Smooth muscle cell (in vitro differentiated cells): ENCODE data around the gene SERF2. TPM values are rescaled to one million over a fixed set of nuclear protein-coding genes. Genes with fewer than 3 reads are reported as not detected.
"Not testable (repeated sequence)": the region's sequence is repeated elsewhere in the genome, so short reads cannot be mapped to it uniquely, and the experiment has no call there.

Experiments
- DNase-seq: peaks from one replicate; lab custom pipeline; 2025; ENCODE audit not compliant: unreplicated experiment; lab: John Stamatoyannopoulos, UW
- H2AFZ ChIP-seq: fragments of 200-600 bp; sonication (generic); 2 replicates; pipeline ENCODE4 v1.6.0; 2016; ENCODE audit warnings: antibody characterized with exemption, low read depth, mild to moderate bottlenecking
- H3F3A ChIP-seq: fragments of 200-600 bp; sonication (generic); 2 replicates; pipeline ENCODE4 v1.6.0; 2017; ENCODE audit warnings: antibody characterized with exemption, low read depth
- H3K27ac ChIP-seq: fragments of 200-600 bp; sonication (generic); 2 replicates; pipeline ENCODE4 v1.5.1; 2016; ENCODE audit warnings: low read depth, mild to moderate bottlenecking
- H3K27me3 ChIP-seq: fragments of 200-600 bp; sonication (generic); 2 replicates; pipeline ENCODE4 v1.6.1; 2016; ENCODE audit warnings: low read depth, mild to moderate bottlenecking
- H3K36me3 ChIP-seq: fragments of 200-600 bp; sonication (generic); 2 replicates; pipeline ENCODE4 v1.5.1; 2016; ENCODE audit warnings: low read depth
- H3K4me1 ChIP-seq: fragments of 200-600 bp; sonication (generic); 2 replicates; pipeline ENCODE4 v1.5.1; 2016; ENCODE audit warnings: low read depth
- H3K4me2 ChIP-seq: fragments of 200-600 bp; sonication (generic); 2 replicates; pipeline ENCODE4 v1.6.0; 2016; ENCODE audit warnings: mild to moderate bottlenecking
- H3K4me3 ChIP-seq: fragments of 200-600 bp; sonication (generic); 2 replicates; pipeline ENCODE4 v1.5.1; 2016; ENCODE audit warnings: mild to moderate bottlenecking
- H3K79me2 ChIP-seq: fragments of 200-600 bp; sonication (generic); 2 replicates; pipeline ENCODE4 v1.6.0; 2016; ENCODE audit warnings: low read depth, mild to moderate bottlenecking
- H3K9ac ChIP-seq: fragments of 200-600 bp; sonication (generic); 2 replicates; pipeline ENCODE4 v1.6.0; 2016; ENCODE audit warnings: low read depth
- H3K9me3 ChIP-seq: fragments of 200-600 bp; sonication (generic); replicated peaks from 2 replicates; pipeline ENCODE4 v1.5.1; 2016; ENCODE audit warnings: low read depth
- H4K20me1 ChIP-seq: fragments of 200-600 bp; sonication (generic); 2 replicates; pipeline ENCODE4 v1.6.0; 2016; ENCODE audit warnings: low read depth
- WGBS: methylation state at CpG from one replicate; pipeline ENCODE4 v1.1.7; 2016; ENCODE audit warnings: low lambda C conversion rate; 5-methylcytosine and 5-hydroxymethylcytosine counted together
- polyA plus RNA-seq: library from polyadenylated mRNA; unstranded; fragments of >200 nt; fragmentation: Nextera tagmentation; extraction: Ambion mirVana; gene quantifications from 2 replicates; pipeline ENCODE4 v1.2.1, GENCODE V29; 2016
- total RNA-seq: library from RNA; depleted of rRNA; stranded (reverse); fragments of >200 nt; gene quantifications from 2 replicates; pipeline ENCODE4 v1.2.3, GENCODE V29; 2014
- TF ChIP-seq, protein P1 (sequence below): fragments of 200-600 bp; sonication (generic); IDR thresholded peaks from 2 replicates; pipeline ENCODE4 v1.5.1; 2017; ENCODE audit warnings: borderline replicate concordance, mild to moderate bottlenecking, antibody characterized with exemption; ENCODE audit not compliant: insufficient read depth, poor library complexity, severe bottlenecking

Gene SERF2
- total RNA-seq (1,247 and 1,277 TPM in 2 replicates), polyA plus RNA-seq (2,168 and 2,420 TPM in 2 replicates)

- Histone ChIP-seq H3K4me2 (peak within 1 kb of the TSS; percentile 98), H3K4me3 (peak within 1 kb of the TSS; percentile 77), H3K4me1 (peaks cover 24% of the 10 kb centered on the region), H3K79me2 (peaks cover 38% of the 10 kb centered on the region), H3K27ac (peak within 1 kb of the TSS; percentile 97), H3K9ac (peak within 1 kb of the TSS; percentile 100), H3K9me3 (no peaks in the 10 kb centered on the region), H2AFZ (peak within 1 kb of the TSS; percentile 83), H3F3A (peaks cover 25% of the 10 kb centered on the region), H3K36me3 (no peaks in the 10 kb centered on the region), H4K20me1 (peaks cover 46% of the 10 kb centered on the region), H3K27me3 (no peaks in the 10 kb centered on the region)
- TF ChIP-seq, protein P1, sequence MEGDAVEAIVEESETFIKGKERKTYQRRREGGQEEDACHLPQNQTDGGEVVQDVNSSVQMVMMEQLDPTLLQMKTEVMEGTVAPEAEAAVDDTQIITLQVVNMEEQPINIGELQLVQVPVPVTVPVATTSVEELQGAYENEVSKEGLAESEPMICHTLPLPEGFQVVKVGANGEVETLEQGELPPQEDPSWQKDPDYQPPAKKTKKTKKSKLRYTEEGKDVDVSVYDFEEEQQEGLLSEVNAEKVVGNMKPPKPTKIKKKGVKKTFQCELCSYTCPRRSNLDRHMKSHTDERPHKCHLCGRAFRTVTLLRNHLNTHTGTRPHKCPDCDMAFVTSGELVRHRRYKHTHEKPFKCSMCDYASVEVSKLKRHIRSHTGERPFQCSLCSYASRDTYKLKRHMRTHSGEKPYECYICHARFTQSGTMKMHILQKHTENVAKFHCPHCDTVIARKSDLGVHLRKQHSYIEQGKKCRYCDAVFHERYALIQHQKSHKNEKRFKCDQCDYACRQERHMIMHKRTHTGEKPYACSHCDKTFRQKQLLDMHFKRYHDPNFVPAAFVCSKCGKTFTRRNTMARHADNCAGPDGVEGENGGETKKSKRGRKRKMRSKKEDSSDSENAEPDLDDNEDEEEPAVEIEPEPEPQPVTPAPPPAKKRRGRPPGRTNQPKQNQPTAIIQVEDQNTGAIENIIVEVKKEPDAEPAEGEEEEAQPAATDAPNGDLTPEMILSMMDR = no peak
- peak; percentile 99 for DNase-seq
- whole genome bisulfite sequencing = under 1% methylated on average over 59 of the region's 66 CpGs
Measured at GRCh38 chr15:43791993-43792760, at the start of gene SERF2. Gene SERF2, plus strand, starts transcription at chr15:43792320. Its CDS starts 57 bp downstream, at chr15:43792377.

GRCh38 chr15:43746245-43746902 is 45.7 kb upstream of the SERF2 start, which contains the start of gene PDIA3:
Gene PDIA3, plus strand, starts transcription at chr15:43746438. Its CDS starts 102 bp downstream, at chr15:43746540.
- Histone ChIP-seq H2AFZ (peak within 1 kb of the TSS; percentile 84), H3K27ac (peak within 1 kb of the TSS; percentile 95), H3K4me1 (peaks cover 16% of the 10 kb centered on the region), H3K9ac (peak within 1 kb of the TSS; percentile 97), H3K4me3 (peak within 1 kb of the TSS; percentile 93), H4K20me1 (peaks cover 46% of the 10 kb centered on the region), H3K4me2 (peak within 1 kb of the TSS; percentile 98), H3K79me2 (peaks cover 50% of the 10 kb centered on the region)
- H3K36me3 ChIP-seq, H3F3A ChIP-seq, H3K27me3 ChIP-seq, H3K9me3 ChIP-seq: not testable (repeated sequence)
- WGBS = 2% methylated on average over 64 of the region's 84 CpGs
- peak; percentile 63 for DNase-seq

DNA sequence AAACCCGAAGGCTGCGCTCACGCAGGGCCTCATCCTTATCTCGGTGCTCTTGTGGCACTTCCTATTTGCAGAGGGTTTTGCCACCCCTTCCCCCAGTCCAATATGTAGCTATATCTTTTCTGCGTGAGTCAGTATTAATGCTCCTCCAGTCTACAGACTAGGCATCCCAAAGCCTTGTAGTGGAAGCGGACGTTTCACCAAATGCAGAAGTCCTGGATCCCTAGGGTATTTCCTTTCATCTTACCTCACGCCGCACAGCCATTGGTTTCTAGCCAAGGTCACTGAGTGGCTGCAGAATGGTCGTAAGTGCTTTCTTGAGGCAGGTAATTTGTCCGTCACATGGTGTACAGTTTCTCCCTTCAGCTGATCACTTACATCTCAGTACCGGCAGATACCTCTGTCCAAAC is 45.2 kb upstream of the SERF2 start:
- 3% methylated on average over 12 of the region's 12 CpGs for WGBS
- H4K20me1 ChIP-seq = peaks cover 51% of the 10 kb centered on the region
- not testable (repeated sequence) for H2AFZ ChIP-seq, H3F3A ChIP-seq, H3K9me3 ChIP-seq, H3K36me3 ChIP-seq, DNase-seq, H3K27me3 ChIP-seq
- H3K4me3 ChIP-seq = peak overlapping the region; percentile 93
- H3K79me2 ChIP-seq = peaks cover 55% of the 10 kb centered on the region
- H3K4me1 ChIP-seq = peaks cover 21% of the 10 kb centered on the region
- H3K27ac ChIP-seq = peak overlapping the region; percentile 95
- peak overlapping the region; percentile 97 for H3K9ac ChIP-seq
- H3K4me2 ChIP-seq = peak overlapping the region; percentile 98

- TF ChIP-seq, protein P1 = no peak
- H3K4me1 ChIP-seq = peaks cover 21% of the 10 kb centered on the region
- peaks cover 70% of the 10 kb centered on the region for H3K79me2 ChIP-seq
- H3K4me3 ChIP-seq = peak overlapping the region; percentile 93
- peak overlapping the region; percentile 98 for H3K4me2 ChIP-seq
- 72% methylated on average over 3 of the region's 3 CpGs for WGBS
- H3K9me3 ChIP-seq = no peaks in the 10 kb centered on the region
- no peak overlapping the region for H3K27ac ChIP-seq
- H3F3A ChIP-seq = no peaks in the 10 kb centered on the region
- no peaks in the 10 kb centered on the region for H3K36me3 ChIP-seq
- H2AFZ ChIP-seq = no peak overlapping the region
- no peak for DNase-seq
- H3K9ac ChIP-seq = no peak overlapping the region
- H3K27me3 ChIP-seq = no peaks in the 10 kb centered on the region
- H4K20me1 ChIP-seq = peaks cover 66% of the 10 kb centered on the region
Measured at GRCh38 chr15:43748376-43748775, 43.7 kb upstream of the SERF2 start.
